ENCODE measurements around the gene NR4A2.

- TF ChIP-seq EZH2 (IDR thresholded peaks at IDR 0.05; ENCODE audit: borderline replicate concordance) (no peak), CTCF (IDR thresholded peaks at IDR 0.05; ENCODE audit: poor library complexity) (no peak)
Observed at GRCh38 chr2:156346731-156347130, 14.2 kb upstream of the NR4A2 start.

All from hepatocyte (in vitro differentiated cells).